Tibial artery (tissue), 4 donors: ENCODE data around the gene MCEE.

Experiments used
- DNase-seq, 2 donors: peaks; one replicate each; pipeline ENCODE4 v3.0.0-alpha.2; 2019
- H3K27ac ChIP-seq, 2 donors: fragments of 200-600 bp; sonication (generic) in 1 of 2; 1 replicate in 1 of 2; 2 replicates in 1 of 2; pipeline ENCODE4 v1.5.1; 2018 to 2019; ENCODE audit warnings: mild to moderate bottlenecking in 1 of 2
- H3K27me3 ChIP-seq, 2 donors: fragments of 200-600 bp; sonication (generic) in 1 of 2; one replicate each; pipeline versions ENCODE4 v1.5.1 to v1.6.0; 2016 to 2019
- H3K36me3 ChIP-seq, 3 donors: fragments of 200-600 bp; sonication (generic) in 2 of 3; one replicate each; pipeline ENCODE4 v1.5.1; 2016 to 2019; ENCODE audit warnings: mild to moderate bottlenecking in 2 of 3
- H3K4me1 ChIP-seq, 4 donors: fragments of 200-600 bp; sonication (generic) in 2 of 4; 1 replicate in 3 of 4; 2 replicates in 1 of 4; pipeline ENCODE4 v1.5.1; 2016 to 2019
- H3K4me3 ChIP-seq, 2 donors: fragments of 200-600 bp; sonication (generic) in 1 of 2; 1 replicate in 1 of 2; 2 replicates in 1 of 2; pipeline ENCODE4 v1.5.1; 2018 to 2019; ENCODE audit warnings: mild to moderate bottlenecking in 2 of 2
- H3K9me3 ChIP-seq, 3 donors: fragments of 200-600 bp; sonication (generic) in 1 of 3; one replicate each; pipeline ENCODE4 v1.5.1; 2016 to 2019
- intact Hi-C: fragments of 100-400 bp; cut with DNase I; formaldehyde crosslinking; loops from one replicate; pipeline ENCODE4 v1.15.0; 2023; ENCODE audit warnings: low total_unique reads
- TF ChIP-seq, protein P1 (sequence below), 2 experiments: fragments of 200-600 bp in 1 of 2; fragments of 450-650 bp in 1 of 2; IDR thresholded peaks; one replicate each; pipeline ENCODE4 v1.5.1; 2017 to 2019; ENCODE audit warnings: antibody characterized with exemption in 2 of 2, mild to moderate bottlenecking in 1 of 2, moderate library complexity in 1 of 2

The MCEE gene

DNA sequence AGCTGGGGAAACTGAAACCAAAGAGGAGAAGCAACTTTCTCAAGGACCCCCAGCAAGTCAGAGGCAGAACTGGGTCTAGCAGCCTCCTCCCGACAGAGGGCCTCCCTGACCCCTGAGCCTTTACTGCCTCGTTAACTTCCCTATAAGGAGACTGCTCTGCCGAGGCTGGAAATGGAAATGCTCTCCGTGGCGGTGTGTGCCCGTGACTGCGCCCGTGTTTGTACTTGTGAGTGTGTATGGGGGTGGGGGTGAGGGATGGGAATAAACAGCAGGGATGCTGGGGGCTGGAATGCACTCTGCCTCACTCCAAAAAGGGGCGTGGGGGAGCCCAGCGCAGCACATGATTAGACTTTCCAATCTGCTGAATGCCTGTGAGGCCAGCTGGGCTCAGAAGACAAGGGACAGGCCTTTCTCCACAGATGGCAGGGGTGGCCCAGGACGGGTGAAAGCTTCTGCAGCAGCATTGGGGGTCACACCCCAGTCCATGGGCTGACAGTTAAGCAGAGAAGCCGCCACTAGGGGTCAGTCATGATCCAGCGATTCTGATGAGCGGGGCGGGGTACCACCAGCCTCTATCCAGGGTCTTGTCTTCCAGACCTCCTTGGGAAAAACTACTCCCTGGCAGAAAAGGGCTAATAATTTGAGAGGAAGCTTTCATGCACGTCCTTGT lies 27.2 kb upstream of the MCEE start:
- Histone ChIP-seq H3K27me3 (no peaks in the 10 kb centered on the region), H3K9me3 (no peaks in the 10 kb centered on the region), H3K4me3 (peak overlapping the region; percentile 1 to 23), H3K27ac (no peak overlapping the region), H3K4me1 (peaks cover 0 to 8% (median 7%) of the 10 kb centered on the region in 4 donors), H3K36me3 (no peaks in the 10 kb centered on the region)
- intact Hi-C loops = no loop called here
- TF ChIP-seq, protein P1, sequence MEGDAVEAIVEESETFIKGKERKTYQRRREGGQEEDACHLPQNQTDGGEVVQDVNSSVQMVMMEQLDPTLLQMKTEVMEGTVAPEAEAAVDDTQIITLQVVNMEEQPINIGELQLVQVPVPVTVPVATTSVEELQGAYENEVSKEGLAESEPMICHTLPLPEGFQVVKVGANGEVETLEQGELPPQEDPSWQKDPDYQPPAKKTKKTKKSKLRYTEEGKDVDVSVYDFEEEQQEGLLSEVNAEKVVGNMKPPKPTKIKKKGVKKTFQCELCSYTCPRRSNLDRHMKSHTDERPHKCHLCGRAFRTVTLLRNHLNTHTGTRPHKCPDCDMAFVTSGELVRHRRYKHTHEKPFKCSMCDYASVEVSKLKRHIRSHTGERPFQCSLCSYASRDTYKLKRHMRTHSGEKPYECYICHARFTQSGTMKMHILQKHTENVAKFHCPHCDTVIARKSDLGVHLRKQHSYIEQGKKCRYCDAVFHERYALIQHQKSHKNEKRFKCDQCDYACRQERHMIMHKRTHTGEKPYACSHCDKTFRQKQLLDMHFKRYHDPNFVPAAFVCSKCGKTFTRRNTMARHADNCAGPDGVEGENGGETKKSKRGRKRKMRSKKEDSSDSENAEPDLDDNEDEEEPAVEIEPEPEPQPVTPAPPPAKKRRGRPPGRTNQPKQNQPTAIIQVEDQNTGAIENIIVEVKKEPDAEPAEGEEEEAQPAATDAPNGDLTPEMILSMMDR (IDR thresholded peaks at IDR 0.05) = peak; percentile 33 to 53
- peak in 1 of 2 donors; percentile 21 for DNase-seq

DNA sequence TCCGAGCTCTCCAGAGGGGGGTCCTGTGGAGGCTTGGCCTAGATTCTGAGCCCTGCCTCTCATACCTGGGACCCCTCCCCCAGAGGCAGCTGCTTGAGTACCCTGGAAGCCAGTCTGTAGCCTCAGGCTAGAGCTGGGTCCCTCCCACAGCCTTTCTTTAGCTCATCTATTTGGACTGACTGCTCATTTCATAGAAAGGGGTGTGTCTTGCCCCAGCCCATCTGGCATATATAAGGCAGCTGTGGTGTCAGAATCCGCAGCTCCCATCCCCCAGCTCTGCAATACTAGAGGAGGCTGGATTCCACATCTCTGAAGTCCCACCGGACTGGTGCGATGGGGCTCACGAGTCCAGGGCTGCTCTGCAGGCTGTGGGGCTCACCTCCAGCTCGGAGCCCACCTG lies 26.5 kb upstream of the MCEE start:
- Histone ChIP-seq H3K9me3 (no peaks in the 10 kb centered on the region), H3K4me1 (peaks cover 0 to 8% (median 7%) of the 10 kb centered on the region in 4 donors), H3K27ac (no peak overlapping the region), H3K36me3 (no peaks in the 10 kb centered on the region), H3K4me3 (peak overlapping the region in 1 of 2 donors; percentile 1), H3K27me3 (no peaks in the 10 kb centered on the region)
- DNase-seq = no peak
- TF ChIP-seq, protein P1 (IDR thresholded peaks at IDR 0.05) = no peak
- intact Hi-C loops = no loop called here

DNA sequence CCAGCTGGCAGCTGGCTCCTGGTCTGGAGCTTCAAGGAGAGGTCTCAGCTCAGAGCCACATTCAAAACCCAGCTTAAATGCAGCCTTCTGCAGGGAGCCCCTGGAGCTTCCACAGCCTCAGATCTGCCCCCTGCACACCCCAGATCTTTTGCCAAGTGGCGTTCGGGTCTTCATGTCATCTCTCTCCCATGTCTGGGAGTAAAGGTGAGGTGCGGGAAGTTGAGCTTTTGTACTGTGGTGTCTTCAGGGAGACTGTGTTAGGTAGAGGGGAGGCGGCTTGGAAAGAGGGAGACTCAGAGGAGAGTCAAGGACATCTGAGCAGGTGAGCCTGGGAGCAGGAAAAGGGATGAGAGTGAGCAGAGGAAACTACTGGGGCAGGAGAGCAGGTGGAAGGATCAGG lies 25.8 kb upstream of the MCEE start:
- intact Hi-C loops = no loop called here
- Histone ChIP-seq H3K27ac (no peak overlapping the region), H3K4me1 (peaks cover 0 to 8% (median 7%) of the 10 kb centered on the region in 4 donors), H3K4me3 (no peak overlapping the region), H3K36me3 (peaks cover 0 to under 1% (median 0%) of the 10 kb centered on the region in 3 donors), H3K9me3 (no peaks in the 10 kb centered on the region), H3K27me3 (no peaks in the 10 kb centered on the region)
- TF ChIP-seq, protein P1 (IDR thresholded peaks at IDR 0.05) = no peak
- no peak for DNase-seq

DNA sequence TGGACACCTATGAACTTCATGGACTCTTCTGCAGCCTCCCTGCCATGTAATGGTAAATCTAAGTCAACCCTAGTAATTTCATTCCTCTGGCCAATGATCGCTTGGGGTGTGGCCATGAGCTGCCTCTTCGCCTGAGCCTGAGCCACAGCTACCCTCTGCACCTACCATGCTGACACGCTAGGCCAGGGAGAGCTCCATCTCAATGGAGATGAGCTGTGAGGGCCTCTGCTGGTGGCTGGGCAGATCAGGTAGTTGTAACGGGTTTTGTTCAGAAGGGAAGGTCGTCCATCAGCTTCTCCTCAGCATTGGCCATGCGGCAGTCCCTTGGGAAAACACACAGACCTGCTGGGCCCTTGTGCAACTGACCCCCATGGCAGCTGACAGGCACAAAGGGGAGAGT lies 24.8 kb upstream of the MCEE start:
- no peak overlapping the region for H3K27ac ChIP-seq
- H3K9me3 ChIP-seq = no peaks in the 10 kb centered on the region
- TF ChIP-seq, protein P1 (IDR thresholded peaks at IDR 0.05) = no peak
- DNase-seq = no peak
- peaks cover 5 to 11% (median 9%) of the 10 kb centered on the region in 3 donors for H3K36me3 ChIP-seq
- H3K27me3 ChIP-seq = no peaks in the 10 kb centered on the region
- intact Hi-C loops = no loop called here
- peaks cover 0 to 8% (median 7%) of the 10 kb centered on the region in 4 donors for H3K4me1 ChIP-seq
- H3K4me3 ChIP-seq = no peak overlapping the region

DNA sequence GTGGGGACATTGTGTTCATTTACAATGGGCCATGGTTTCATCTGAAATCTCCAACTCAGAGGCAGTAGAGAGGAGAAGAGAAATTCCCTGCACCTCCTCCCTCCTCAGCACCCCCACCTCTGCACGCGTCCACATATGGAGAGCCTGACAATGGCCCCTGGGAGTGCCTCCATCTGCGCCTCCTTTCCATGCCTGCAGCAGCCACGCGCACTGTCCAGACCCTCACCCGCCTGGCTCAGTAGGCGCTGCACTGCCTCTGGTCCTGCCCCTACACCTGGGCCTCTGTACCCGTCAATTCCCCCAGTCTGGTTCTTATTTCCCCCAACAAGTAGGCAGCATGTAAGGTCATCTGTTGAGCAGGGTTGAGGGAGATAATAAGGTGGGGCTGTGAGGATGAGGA lies 24.2 kb upstream of the MCEE start:
- TF ChIP-seq, protein P1 (IDR thresholded peaks at IDR 0.05) = no peak
- Histone ChIP-seq H3K36me3 (peaks cover 10 to 16% (median 14%) of the 10 kb centered on the region in 3 donors), H3K27me3 (no peaks in the 10 kb centered on the region), H3K27ac (no peak overlapping the region), H3K9me3 (no peaks in the 10 kb centered on the region), H3K4me1 (peaks cover 0 to 8% (median 7%) of the 10 kb centered on the region in 4 donors), H3K4me3 (no peak overlapping the region)
- intact Hi-C loops = no loop called here
- no peak for DNase-seq
